HFFc6 (cell line): ENCODE results near the gene NGRN. TPM values are rescaled to one million over a fixed set of nuclear protein-coding genes. Genes with fewer than 3 reads are reported as not detected.
"Not testable (repeated sequence)": the region's sequence is repeated elsewhere in the genome, so short reads cannot be mapped to it uniquely, and the experiment has no call there.

Experiments used
- DNase-seq: peaks from one replicate; pipeline ENCODE4 v3.0.0-alpha.2; 2018
- H3K27ac Mint-ChIP-seq: 2 replicates; pipeline ENCODE4 v1.8.0; 2020; ENCODE audit warnings: mild to moderate bottlenecking, mixed read lengths
- H3K27me3 Mint-ChIP-seq: 2 replicates; pipeline ENCODE4 v1.8.0; 2021; ENCODE audit warnings: mild to moderate bottlenecking, moderate library complexity, mixed read lengths; ENCODE audit not compliant: insufficient read depth
- H3K36me3 Mint-ChIP-seq: 2 replicates; pipeline ENCODE4 v1.8.0; 2021; ENCODE audit warnings: low read depth, mixed read lengths
- H3K4me1 Mint-ChIP-seq: 2 replicates; pipeline ENCODE4 v1.8.0; 2020; ENCODE audit warnings: low read depth, mixed read lengths
- H3K4me3 Mint-ChIP-seq: 2 replicates; pipeline ENCODE4 v1.8.0; 2020; ENCODE audit warnings: mild to moderate bottlenecking, moderate library complexity, mixed read lengths
- H3K9me3 Mint-ChIP-seq: 2 replicates; pipeline ENCODE4 v1.8.0; 2020; ENCODE audit warnings: mild to moderate bottlenecking, mixed read lengths
- CTCF ChIP-seq: fragments of 200-600 bp; sonication (generic); IDR thresholded peaks from 2 replicates; pipeline ENCODE4 v1.5.0; 2021; ENCODE audit warnings: antibody characterized with exemption, mild to moderate bottlenecking
- total RNA-seq, 6 experiments: library from RNA; stranded (reverse); fragmentation: NEBNext Ultra II Directional; extraction: Animal tissue kit (Norgen Biotek cat#: 25700); gene quantifications; 2 replicates in 1 of 6; 3 replicates in 5 of 6; pipeline ENCODE4 v1.2.3, GENCODE V29; 2021

Gene NGRN
- total RNA-seq, 6 experiments from 2014 or later, result 81.3 to 105 (median 83.2) TPM

- Mint-ChIP-seq H3K9me3 (no peaks in the 10 kb centered on the region), H3K4me3 (no peak overlapping the region), H3K36me3 (no peaks in the 10 kb centered on the region), H3K27ac (no peak overlapping the region), H3K27me3 (peaks cover 5% of the 10 kb centered on the region; the same call in 1 of the 2 replicates), H3K4me1 (peaks cover 10% of the 10 kb centered on the region)
- no peak for TF ChIP-seq CTCF
- DNase-seq, result no peak
Observed at GRCh38 chr15:90257776-90258175, 7.7 kb upstream of the NGRN start.

GRCh38 chr15:90259524-90259923, 5.9 kb upstream of the NGRN start:
- Mint-ChIP-seq H3K27me3 (peaks cover 2% of the 10 kb centered on the region), H3K36me3 (no peaks in the 10 kb centered on the region), H3K27ac (no peak overlapping the region), H3K9me3 (no peaks in the 10 kb centered on the region), H3K4me3 (no peak overlapping the region), H3K4me1 (peaks cover 16% of the 10 kb centered on the region)
- TF ChIP-seq CTCF, result no peak
- no peak for DNase-seq

GRCh38 chr15:90260731-90261130, 4.7 kb upstream of the NGRN start:
- not testable (repeated sequence) for H3K27ac Mint-ChIP-seq, H3K9me3 Mint-ChIP-seq, H3K36me3 Mint-ChIP-seq, DNase-seq, H3K27me3 Mint-ChIP-seq, H3K4me3 Mint-ChIP-seq
- H3K4me1 Mint-ChIP-seq, result peaks cover 23% of the 10 kb centered on the region

GRCh38 chr15:90261811-90262210, 3.7 kb upstream of the NGRN start:
- Mint-ChIP-seq H3K9me3 (no peaks in the 10 kb centered on the region), H3K27me3 (peaks cover 2% of the 10 kb centered on the region), H3K27ac (no peak overlapping the region), H3K4me3 (no peak overlapping the region), H3K4me1 (peaks cover 28% of the 10 kb centered on the region), H3K36me3 (peaks cover 9% of the 10 kb centered on the region)
- no peak for TF ChIP-seq CTCF
- peak; percentile 18 for DNase-seq

GRCh38 chr15:90262426-90262825, 3.0 kb upstream of the NGRN start:
- no peak for DNase-seq
- Mint-ChIP-seq H3K27me3 (peaks cover 2% of the 10 kb centered on the region), H3K4me1 (peaks cover 34% of the 10 kb centered on the region), H3K9me3 (no peaks in the 10 kb centered on the region), H3K27ac (no peak overlapping the region), H3K36me3 (peaks cover 15% of the 10 kb centered on the region), H3K4me3 (no peak overlapping the region)
- no peak for TF ChIP-seq CTCF

- Mint-ChIP-seq H3K36me3 (peaks cover 28% of the 10 kb centered on the region), H3K27ac (peak overlapping the region; percentile 97), H3K4me3 (peak overlapping the region; percentile 99), H3K9me3 (no peaks in the 10 kb centered on the region), H3K27me3 (no peaks in the 10 kb centered on the region; the same call in none of the 2 replicates), H3K4me1 (peaks cover 53% of the 10 kb centered on the region)
- no peak for DNase-seq
- no peak for TF ChIP-seq CTCF
Observed at GRCh38 chr15:90264671-90265070, 801 bp upstream of the NGRN start.
